Metanephros (tissue), 1 donor: Measurements from ENCODE around the gene NAP1L3. TPM values are rescaled to one million over a fixed set of nuclear protein-coding genes. Genes with fewer than 3 reads are reported as not detected.

Experiments used
- total RNA-seq: library from RNA; depleted of rRNA; stranded (reverse); fragments of >200 nt; gene quantifications from one replicate; pipeline ENCODE4 v1.2.3, GENCODE V29; 2014

Gene NAP1L3, protein sequence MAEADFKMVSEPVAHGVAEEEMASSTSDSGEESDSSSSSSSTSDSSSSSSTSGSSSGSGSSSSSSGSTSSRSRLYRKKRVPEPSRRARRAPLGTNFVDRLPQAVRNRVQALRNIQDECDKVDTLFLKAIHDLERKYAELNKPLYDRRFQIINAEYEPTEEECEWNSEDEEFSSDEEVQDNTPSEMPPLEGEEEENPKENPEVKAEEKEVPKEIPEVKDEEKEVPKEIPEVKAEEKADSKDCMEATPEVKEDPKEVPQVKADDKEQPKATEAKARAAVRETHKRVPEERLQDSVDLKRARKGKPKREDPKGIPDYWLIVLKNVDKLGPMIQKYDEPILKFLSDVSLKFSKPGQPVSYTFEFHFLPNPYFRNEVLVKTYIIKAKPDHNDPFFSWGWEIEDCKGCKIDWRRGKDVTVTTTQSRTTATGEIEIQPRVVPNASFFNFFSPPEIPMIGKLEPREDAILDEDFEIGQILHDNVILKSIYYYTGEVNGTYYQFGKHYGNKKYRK
- total RNA-seq: 6.4 TPM

DNA sequence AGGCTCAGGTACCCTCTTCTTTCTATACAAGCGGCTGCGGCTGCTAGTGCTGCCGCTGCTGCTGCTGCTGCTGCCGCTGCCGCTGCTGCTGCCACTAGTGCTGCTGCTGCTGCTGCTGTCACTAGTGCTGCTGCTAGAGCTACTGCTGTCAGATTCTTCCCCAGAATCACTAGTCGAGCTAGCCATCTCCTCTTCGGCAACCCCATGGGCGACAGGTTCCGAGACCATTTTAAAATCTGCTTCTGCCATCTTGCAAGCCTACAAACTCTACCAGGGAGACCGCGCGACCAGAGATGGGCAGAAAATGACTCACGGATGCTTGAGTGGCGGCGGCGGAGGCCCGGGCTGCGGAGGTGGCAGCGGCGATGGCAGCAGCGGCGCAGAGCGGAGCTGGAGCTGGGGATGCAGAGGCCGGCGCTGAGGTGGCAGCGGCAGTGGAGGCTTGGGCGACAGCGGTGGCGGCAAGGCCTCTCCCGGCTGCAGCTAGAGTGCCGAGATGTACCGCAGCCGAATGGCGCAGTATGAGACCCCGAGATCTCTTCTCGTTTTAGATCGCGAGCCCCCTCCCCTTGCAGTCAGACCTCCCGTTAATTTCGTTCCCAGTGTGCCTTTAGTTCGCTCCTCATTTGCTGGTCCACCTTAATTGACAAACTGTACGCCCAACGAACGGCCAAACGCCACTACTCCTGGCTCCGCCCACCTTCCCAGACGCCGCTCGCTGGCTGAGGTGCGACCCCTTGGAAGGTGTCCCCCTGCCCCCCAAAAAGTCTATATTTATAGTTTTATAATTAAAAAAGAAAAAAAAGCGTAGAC lies at the start of gene NAP1L3:
Gene NAP1L3 (minus strand): TSS at position 523 of the 813 bp plus-strand sequence. CDS start 274 bp downstream, at position 249.

GRCh38 chrX:93673869-93674271 lies 492 bp upstream of the NAP1L3 start, which contains the start of gene FAM133A:
TSS of gene FAM133A (plus strand) at chrX:93674206. CDS start at chrX:93709420, 35,214 bp downstream.

Other genes with a start within 250 kb of the NAP1L3 start
- gene FAM133A, start 628 bp upstream of the NAP1L3 start, total RNA-seq: not detected